ENCODE data around the gene ZNF528.

- TF ChIP-seq, protein P1, sequence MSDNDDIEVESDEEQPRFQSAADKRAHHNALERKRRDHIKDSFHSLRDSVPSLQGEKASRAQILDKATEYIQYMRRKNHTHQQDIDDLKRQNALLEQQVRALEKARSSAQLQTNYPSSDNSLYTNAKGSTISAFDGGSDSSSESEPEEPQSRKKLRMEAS (IDR thresholded peaks at IDR 0.05; ENCODE audit: low read depth, low read length) = no peak
- TF ChIP-seq POLR2A (IDR thresholded peaks at IDR 0.05; ENCODE audit: extremely low read depth, insufficient read length) = no peak
Measured at GRCh38 chr19:52428937-52429336, 31.3 kb downstream of the ZNF528 start, which contains the start of gene ZNF534.
